ENCODE results near the gene ITPA.
"Not testable (repeated sequence)": the region's sequence is repeated elsewhere in the genome, so short reads cannot be mapped to it uniquely, and the experiment has no call there.

Gene ITPA

DNA sequence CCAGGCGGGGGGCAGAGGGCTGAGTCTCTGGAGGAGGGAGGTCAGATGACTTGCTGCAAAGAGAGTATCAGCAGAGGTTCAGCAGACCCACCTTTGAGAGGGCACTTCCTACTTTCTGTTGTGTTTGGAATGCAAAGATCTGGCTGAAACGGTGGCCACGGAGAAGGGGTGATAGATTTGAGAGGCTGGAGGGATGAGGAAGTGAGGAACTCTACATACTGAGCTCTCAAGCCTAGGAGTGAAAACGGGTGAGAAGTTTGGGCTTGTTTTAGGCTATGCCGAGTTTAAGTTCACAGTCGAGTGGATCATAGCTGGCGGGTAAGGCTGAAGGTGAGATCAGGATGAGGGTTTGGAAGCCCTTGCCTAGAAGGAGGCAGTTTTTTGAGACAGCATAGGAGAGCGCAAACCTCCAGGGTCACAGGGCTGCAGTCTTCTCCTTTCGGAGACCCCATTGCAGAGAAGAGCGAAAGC lies 477 bp upstream of the ITPA start:
- DNase-seq (ENCODE audit: extremely low read depth, low read depth), result no peak

DNA sequence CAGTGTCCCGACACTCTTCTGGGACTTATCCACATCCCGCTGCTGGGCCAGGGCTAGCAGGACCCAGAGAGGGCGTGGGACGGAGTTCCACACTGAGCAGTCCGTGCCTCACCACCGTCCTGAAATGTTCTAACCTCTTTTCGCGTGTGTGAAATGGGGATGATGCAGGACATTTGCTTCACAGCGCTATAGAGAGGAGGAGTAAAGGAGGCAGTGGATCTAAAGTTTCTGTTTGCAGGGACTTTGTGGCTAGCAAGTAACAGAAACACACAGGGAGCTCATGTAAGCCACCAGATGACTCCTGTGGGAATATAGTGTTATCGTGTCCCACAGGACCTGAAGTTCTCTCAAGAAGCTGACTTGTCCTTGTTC lies 634 bp downstream of the ITPA start:
- H3K4me3 ChIP-seq (replicated peaks; ENCODE audit: low read depth, low read length), result peak overlapping the region; percentile 82
- no peak for DNase-seq (ENCODE audit: extremely low read depth, low read depth)
- TF ChIP-seq, protein P1, sequence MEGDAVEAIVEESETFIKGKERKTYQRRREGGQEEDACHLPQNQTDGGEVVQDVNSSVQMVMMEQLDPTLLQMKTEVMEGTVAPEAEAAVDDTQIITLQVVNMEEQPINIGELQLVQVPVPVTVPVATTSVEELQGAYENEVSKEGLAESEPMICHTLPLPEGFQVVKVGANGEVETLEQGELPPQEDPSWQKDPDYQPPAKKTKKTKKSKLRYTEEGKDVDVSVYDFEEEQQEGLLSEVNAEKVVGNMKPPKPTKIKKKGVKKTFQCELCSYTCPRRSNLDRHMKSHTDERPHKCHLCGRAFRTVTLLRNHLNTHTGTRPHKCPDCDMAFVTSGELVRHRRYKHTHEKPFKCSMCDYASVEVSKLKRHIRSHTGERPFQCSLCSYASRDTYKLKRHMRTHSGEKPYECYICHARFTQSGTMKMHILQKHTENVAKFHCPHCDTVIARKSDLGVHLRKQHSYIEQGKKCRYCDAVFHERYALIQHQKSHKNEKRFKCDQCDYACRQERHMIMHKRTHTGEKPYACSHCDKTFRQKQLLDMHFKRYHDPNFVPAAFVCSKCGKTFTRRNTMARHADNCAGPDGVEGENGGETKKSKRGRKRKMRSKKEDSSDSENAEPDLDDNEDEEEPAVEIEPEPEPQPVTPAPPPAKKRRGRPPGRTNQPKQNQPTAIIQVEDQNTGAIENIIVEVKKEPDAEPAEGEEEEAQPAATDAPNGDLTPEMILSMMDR (IDR thresholded peaks at IDR 0.05; ENCODE audit: low read depth, low read length, missing control alignments), result no peak

More for the DNA sequence above, 477 bp upstream of the ITPA start:
- peak overlapping the region; percentile 82 for H3K4me3 ChIP-seq (replicated peaks; ENCODE audit: low read depth, low read length)
- TF ChIP-seq, protein P1 (IDR thresholded peaks at IDR 0.05; ENCODE audit: low read depth, low read length, missing control alignments), result no peak

DNA sequence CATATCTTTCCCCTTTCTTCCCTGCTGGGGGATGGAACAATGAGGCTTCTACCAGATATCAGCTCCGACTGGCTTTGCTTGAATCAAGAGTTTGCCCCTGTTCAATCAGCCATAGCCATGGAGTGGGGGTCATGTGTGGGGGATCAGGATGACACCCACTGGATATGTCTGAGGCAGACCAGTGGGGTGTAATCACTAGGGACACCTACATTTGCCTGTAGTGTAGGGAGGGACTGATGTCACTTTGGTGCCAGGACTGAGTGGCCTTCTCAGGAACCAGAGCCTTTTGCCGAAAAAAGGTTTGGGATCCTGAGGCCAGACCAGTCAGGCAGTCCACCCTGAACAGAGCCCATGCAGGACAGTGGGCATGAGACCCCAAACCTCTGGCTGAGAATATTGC lies 1.0 kb downstream of the ITPA start:
- H3K4me3 ChIP-seq (replicated peaks; ENCODE audit: low read depth, low read length), result peak overlapping the region; percentile 82
- TF ChIP-seq, protein P1 (IDR thresholded peaks at IDR 0.05; ENCODE audit: low read depth, low read length, missing control alignments), result no peak
- no peak for DNase-seq (ENCODE audit: extremely low read depth, low read depth)

DNA sequence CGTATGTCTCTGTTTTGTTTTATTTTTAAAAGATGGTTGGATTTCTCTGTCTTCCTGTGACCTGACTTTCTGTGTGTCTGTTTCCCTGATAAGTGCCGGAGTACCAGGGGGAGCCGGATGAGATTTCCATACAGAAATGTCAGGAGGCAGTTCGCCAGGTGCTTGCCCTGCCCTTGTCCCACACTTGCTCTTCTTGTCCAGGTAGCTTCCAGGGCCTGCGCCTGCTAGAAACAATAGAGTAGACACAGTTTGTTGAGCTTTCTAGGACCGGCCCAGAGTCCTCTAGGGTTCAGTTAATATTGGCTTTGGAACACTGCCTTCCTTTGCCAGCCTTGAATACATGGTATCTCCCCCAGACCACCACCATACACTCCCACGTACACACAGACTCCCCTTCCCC lies 3.9 kb downstream of the ITPA start:
- TF ChIP-seq, protein P1 (IDR thresholded peaks at IDR 0.05; ENCODE audit: low read depth, low read length, missing control alignments), result no peak
- H3K4me3 ChIP-seq (replicated peaks; ENCODE audit: low read depth, low read length), result no peak overlapping the region
- no peak for DNase-seq (ENCODE audit: extremely low read depth, low read depth)

DNA sequence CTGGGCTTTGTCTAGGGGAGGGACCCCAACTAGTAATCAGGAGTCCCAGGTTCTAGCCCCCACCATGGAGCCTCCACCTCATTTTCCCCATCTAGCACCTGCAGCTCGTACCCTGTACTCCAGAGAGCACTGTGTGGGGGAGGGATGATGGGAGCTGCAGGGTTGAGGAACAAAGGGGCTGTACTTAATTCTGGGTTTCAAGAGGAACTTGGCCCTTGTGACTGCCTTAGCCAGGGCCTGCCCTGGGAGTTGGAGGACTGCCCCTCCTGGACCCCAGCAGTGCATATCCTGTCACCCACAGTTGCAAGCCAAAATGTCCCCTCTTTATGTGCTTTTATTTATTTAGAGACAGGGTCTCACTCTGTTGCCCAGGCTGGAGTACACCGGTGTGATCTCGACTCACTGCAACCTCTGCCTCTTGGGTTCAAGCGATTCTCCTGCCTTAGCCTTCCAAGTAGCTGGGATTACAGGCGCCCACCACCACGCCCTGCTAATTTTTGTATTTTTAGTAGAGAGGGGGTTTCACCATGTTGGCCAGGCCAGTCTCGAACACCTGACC lies 6.1 kb downstream of the ITPA start:
- not testable (repeated sequence) for H3K4me3 ChIP-seq (replicated peaks; ENCODE audit: low read depth, low read length); DNase-seq (ENCODE audit: extremely low read depth, low read depth)

DNA sequence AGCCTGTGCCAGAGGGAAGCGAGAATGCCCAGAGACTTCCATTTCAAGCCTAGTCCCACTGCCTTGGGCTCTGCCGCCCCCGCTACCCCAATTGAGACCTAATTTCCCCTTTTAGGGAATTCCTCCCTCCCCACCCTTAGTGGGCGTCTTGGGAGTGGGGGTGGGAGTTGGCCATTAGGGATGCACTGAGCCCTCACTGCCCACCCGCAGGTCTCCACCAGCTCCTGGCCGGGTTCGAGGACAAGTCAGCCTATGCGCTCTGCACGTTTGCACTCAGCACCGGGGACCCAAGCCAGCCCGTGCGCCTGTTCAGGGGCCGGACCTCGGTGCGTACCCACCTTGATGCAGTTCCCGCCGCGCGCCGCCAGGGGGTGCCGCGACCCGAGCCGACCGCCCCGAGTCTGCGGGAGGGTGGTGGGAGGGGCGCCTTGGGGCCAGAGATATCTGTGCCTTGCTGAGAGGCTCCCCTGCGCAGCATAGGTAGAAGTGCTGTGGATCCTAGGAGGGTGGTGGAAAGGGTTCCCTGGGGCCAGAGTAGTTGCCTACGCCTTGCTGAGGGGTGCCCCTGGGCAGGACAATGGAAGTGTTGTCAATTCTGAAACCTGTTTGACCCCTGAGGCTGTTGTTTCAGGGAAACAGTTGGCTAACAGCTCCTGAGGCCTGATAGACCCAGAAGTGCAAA lies 9.2 kb downstream of the ITPA start:
- TF ChIP-seq, protein P1 (IDR thresholded peaks at IDR 0.05; ENCODE audit: low read depth, low read length, missing control alignments), result peak; percentile 92
- H3K4me3 ChIP-seq (replicated peaks; ENCODE audit: low read depth, low read length), result no peak overlapping the region
- DNase-seq (ENCODE audit: extremely low read depth, low read depth), result no peak

DNA sequence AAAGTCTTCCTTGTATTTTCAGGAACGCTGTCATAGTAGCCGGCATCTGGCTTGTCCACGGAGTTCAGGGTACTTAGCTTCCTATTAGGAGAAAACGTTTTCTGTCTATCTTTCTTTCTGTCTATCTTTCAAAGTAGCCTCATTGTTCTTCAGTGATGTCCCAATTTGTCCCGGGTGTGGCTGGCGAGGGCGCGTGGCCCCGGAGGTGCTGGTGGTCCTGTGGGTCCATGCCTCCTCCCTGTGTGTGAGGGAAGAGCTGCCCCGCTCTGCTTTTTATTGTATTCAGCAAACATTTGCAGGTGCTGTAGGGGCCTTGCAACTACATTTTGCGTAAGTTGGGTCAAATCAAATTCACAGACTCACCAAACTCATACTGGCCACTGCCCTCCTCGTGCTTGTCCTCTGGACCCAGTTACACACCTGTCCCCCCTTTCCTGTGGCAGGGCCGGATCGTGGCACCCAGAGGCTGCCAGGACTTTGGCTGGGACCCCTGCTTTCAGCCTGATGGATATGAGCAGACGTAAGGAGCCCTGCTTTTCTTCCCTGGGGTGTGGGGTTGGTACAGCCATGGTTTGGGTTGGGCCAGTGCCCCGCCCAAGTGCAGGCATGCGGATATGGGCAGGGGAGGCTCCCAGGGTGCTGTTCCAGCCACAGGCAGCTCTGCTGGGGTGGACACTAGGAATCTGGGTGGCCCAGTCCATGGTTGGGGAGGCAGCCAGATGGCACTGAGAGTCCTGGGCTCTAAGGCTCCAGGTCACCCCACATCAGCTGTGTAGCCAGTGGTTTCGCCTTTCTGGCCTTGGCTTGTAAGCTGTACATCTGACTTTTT lies 12.3 kb downstream of the ITPA start:
- no peak for DNase-seq (ENCODE audit: extremely low read depth, low read depth)
- TF ChIP-seq, protein P1 (IDR thresholded peaks at IDR 0.05; ENCODE audit: low read depth, low read length, missing control alignments), result no peak
- H3K4me3 ChIP-seq (replicated peaks; ENCODE audit: low read depth, low read length), result no peak overlapping the region
